SK-MEL-5 (cell line): ENCODE results near the gene DDR2. TPM values are rescaled to one million over a fixed set of nuclear protein-coding genes. Genes with fewer than 3 reads are reported as not detected.

Experiments
- DNase-seq: peaks from one replicate; pipeline ENCODE4 v3.0.0-alpha.2; 2016; ENCODE audit warnings: low read depth, low spot score
- in situ Hi-C: cut with HindIII; loops from 2 replicates; pipeline ENCODE4 v1.10.0; 2016; ENCODE audit warnings: low sequenced_read_pairs, high pct_unique_total_duplicates, low pct_unique_long_range_greater_than_20kb
- total RNA-seq: library from RNA; depleted of rRNA; stranded (reverse); fragments of >200 nt; shearing (Covaris generic); gene quantifications from 2 replicates; pipeline ENCODE4 v1.2.3, GENCODE V29; 2014

DDR2 gene
- total RNA-seq, 1 experiment from 2014 or later = 32.8 TPM

- in situ Hi-C loops = no loop called here
- DNase-seq = no peak
These were observed 73.7 kb downstream of the DDR2 start for GRCh38 chr1:162706003-162706402.

- DNase-seq = no peak
- in situ Hi-C loops = no loop called here
These were observed 74.3 kb downstream of the DDR2 start for GRCh38 chr1:162706606-162707005.

GRCh38 chr1:162708286-162708685, 76.0 kb downstream of the DDR2 start:
- in situ Hi-C loops = no loop called here
- DNase-seq = no peak

- in situ Hi-C loops = no loop called here
- no peak for DNase-seq
These were observed 77.0 kb downstream of the DDR2 start for GRCh38 chr1:162709132-162709860.

GRCh38 chr1:162709870-162710269, 77.6 kb downstream of the DDR2 start:
- no peak for DNase-seq

GRCh38 chr1:162710345-162710744, 78.1 kb downstream of the DDR2 start:
- in situ Hi-C loops = no loop called here
- no peak for DNase-seq

More at GRCh38 chr1:162709870-162710269, 77.6 kb downstream of the DDR2 start:
- in situ Hi-C loops = no loop called here

- DNase-seq = no peak
- in situ Hi-C loops = no loop called here
These were observed 78.7 kb downstream of the DDR2 start for GRCh38 chr1:162710780-162711465.

- DNase-seq = no peak
These were observed 80.2 kb downstream of the DDR2 start for GRCh38 chr1:162712317-162713029.

GRCh38 chr1:162716123-162716522, 83.9 kb downstream of the DDR2 start:
- no peak for DNase-seq
- in situ Hi-C loops = no loop called here

More at GRCh38 chr1:162712317-162713029, 80.2 kb downstream of the DDR2 start:
- in situ Hi-C loops = no loop called here

- no peak for DNase-seq
- in situ Hi-C loops = no loop called here
These were observed 84.3 kb downstream of the DDR2 start for GRCh38 chr1:162716552-162716951.

- in situ Hi-C loops = no loop called here
- DNase-seq = no peak
These were observed 85.4 kb downstream of the DDR2 start for GRCh38 chr1:162717548-162718184.

- DNase-seq = no peak
- in situ Hi-C loops = no loop called here
These were observed 87.4 kb downstream of the DDR2 start for GRCh38 chr1:162719678-162720077.

GRCh38 chr1:162720996-162721395, 88.7 kb downstream of the DDR2 start:
- no peak for DNase-seq
- in situ Hi-C loops = no loop called here

- in situ Hi-C loops = no loop called here
- DNase-seq = no peak
These were observed 89.2 kb downstream of the DDR2 start for GRCh38 chr1:162721471-162721870.

- in situ Hi-C loops = no loop called here
- no peak for DNase-seq
These were observed 89.8 kb downstream of the DDR2 start for GRCh38 chr1:162722036-162722435.

GRCh38 chr1:162724583-162725120, 92.4 kb downstream of the DDR2 start:
- no peak for DNase-seq
- in situ Hi-C loops = no loop called here

GRCh38 chr1:162725301-162725837, 93.1 kb downstream of the DDR2 start:
- in situ Hi-C loops = no loop called here
- DNase-seq = no peak

- in situ Hi-C loops = no loop called here
- peak; percentile 8 for DNase-seq
These were observed 94.3 kb downstream of the DDR2 start for GRCh38 chr1:162726555-162726954.
